K562 (cell line): ENCODE data around the gene PCCA.

Experiments
- BRCA1 ChIP-seq, 2 experiments: fragments of 450-650 bp in 1 of 2; sonication (generic) in 1 of 2; formaldehyde crosslinking in 1 of 2; IDR thresholded peaks; 2 replicates each; pipeline versions ENCODE4 v1.5.0 to v1.6.1; 2017 to 2020; ENCODE audit warnings: mild to moderate bottlenecking in 1 of 2, missing genetic modification reagents in 1 of 2
- CTCF ChIP-seq, 3 experiments: IDR thresholded peaks in 2 of 3; conservative IDR thresholded peaks in 1 of 3; 2 replicates each; pipeline ENCODE4 v1.5.1; 2011 to 2012; ENCODE audit warnings: low read length in 3 of 3, mild to moderate bottlenecking in 3 of 3, control low read depth in 2 of 3, improper control_type of control experiment in 1 of 3, inconsistent platforms in 1 of 3, low read depth in 1 of 3, mixed read lengths in 1 of 3, moderate library complexity in 1 of 3; ENCODE audit not compliant: insufficient read depth in 2 of 3
- EGR1 ChIP-seq: fragments of 450-650 bp; conservative IDR thresholded peaks from 2 replicates; pipeline ENCODE4 v1.6.1; 2017; ENCODE audit warnings: mild to moderate bottlenecking
- POLR2AphosphoS5 ChIP-seq: IDR thresholded peaks from 2 replicates; pipeline ENCODE4 v1.6.1; 2011; ENCODE audit warnings: mild to moderate bottlenecking, low read depth, low read length, moderate library complexity; ENCODE audit not compliant: control insufficient read depth, insufficient read depth
- RNF2 ChIP-seq: sonication (generic); IDR thresholded peaks from 2 replicates; pipeline ENCODE4 v1.6.1; 2016
- TAF15 ChIP-seq: fragments of 200-400 bp; formaldehyde crosslinking; IDR thresholded peaks from 2 replicates; pipeline ENCODE4 v1.6.1; 2017; ENCODE audit warnings: mild to moderate bottlenecking, low read depth, low read length, moderate library complexity
- USF2 ChIP-seq: sonication (generic); formaldehyde crosslinking; IDR thresholded peaks from 2 replicates; pipeline ENCODE4 v1.5.0; 2020; ENCODE audit warnings: missing genetic modification reagents
- ZKSCAN1 ChIP-seq: fragments of 150-350 bp; IDR thresholded peaks from 2 replicates; pipeline ENCODE4 v1.6.1; 2016; ENCODE audit warnings: low read depth, low read length
- ZNF444 ChIP-seq: fragments of 250-450 bp; sonication (Bioruptor Pico); IDR thresholded peaks from 2 replicates; pipeline ENCODE4 v1.4.0; 2020; ENCODE audit warnings: mild to moderate bottlenecking, moderate library complexity
- TF ChIP-seq, protein P1 (sequence below), 2 experiments: fragments of 150-350 bp in 1 of 2; IDR thresholded peaks; 2 replicates each; pipeline ENCODE4 v1.6.1; 2012 to 2016; ENCODE audit warnings: low read depth in 2 of 2, low read length in 2 of 2, mild to moderate bottlenecking in 1 of 2, moderate library complexity in 1 of 2
- TF ChIP-seq, protein P2 (sequence below), 2 experiments: fragments of 450-650 bp in 1 of 2; sonication (generic) in 1 of 2; formaldehyde crosslinking; conservative IDR thresholded peaks; 2 replicates each; pipeline versions ENCODE4 v1.4.0 to v1.8.1; 2020 to 2022; ENCODE audit warnings: mild to moderate bottlenecking in 1 of 2, missing genetic modification reagents in 1 of 2

DNA sequence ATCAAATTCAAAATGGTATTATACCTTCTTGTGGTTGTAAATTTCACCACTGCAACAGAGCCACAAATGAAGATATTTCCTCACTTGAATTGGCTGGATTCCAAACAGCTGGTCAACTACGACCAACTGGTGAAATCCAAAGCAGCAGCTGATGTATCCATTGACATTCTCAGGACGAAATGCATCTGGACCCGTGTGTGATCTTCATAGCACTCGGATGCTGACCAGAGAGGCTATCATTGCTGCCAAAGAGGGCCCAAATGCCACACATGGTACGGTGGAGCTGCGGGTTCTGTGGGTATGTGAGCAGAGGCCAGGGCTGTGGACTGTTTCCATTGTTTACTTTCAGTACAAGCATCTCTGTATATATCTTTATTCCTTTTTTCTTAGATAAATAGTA lies 25.6 kb upstream of the PCCA start:
- TF ChIP-seq EGR1 (no peak), BRCA1 (IDR thresholded peaks at IDR 0.05) (no peak), BRCA1 (CRISPR knock-in tag; IDR thresholded peaks at IDR 0.05) (no peak), USF2 (CRISPR knock-in tag) (no peak), ZKSCAN1 (no peak), TAF15 (no peak), RNF2 (no peak), CTCF (IDR thresholded peaks at IDR 0.05 in 2 of 3, conservative IDR thresholded peaks at IDR 0.05 in 1 of 3; ENCODE audit: insufficient read depth in 2 of 3, low read depth in 1 of 3, low read length in 3 of 3) (no peak), POLR2AphosphoS5 (no peak), ZNF444 (no peak)
- TF ChIP-seq, protein P1, sequence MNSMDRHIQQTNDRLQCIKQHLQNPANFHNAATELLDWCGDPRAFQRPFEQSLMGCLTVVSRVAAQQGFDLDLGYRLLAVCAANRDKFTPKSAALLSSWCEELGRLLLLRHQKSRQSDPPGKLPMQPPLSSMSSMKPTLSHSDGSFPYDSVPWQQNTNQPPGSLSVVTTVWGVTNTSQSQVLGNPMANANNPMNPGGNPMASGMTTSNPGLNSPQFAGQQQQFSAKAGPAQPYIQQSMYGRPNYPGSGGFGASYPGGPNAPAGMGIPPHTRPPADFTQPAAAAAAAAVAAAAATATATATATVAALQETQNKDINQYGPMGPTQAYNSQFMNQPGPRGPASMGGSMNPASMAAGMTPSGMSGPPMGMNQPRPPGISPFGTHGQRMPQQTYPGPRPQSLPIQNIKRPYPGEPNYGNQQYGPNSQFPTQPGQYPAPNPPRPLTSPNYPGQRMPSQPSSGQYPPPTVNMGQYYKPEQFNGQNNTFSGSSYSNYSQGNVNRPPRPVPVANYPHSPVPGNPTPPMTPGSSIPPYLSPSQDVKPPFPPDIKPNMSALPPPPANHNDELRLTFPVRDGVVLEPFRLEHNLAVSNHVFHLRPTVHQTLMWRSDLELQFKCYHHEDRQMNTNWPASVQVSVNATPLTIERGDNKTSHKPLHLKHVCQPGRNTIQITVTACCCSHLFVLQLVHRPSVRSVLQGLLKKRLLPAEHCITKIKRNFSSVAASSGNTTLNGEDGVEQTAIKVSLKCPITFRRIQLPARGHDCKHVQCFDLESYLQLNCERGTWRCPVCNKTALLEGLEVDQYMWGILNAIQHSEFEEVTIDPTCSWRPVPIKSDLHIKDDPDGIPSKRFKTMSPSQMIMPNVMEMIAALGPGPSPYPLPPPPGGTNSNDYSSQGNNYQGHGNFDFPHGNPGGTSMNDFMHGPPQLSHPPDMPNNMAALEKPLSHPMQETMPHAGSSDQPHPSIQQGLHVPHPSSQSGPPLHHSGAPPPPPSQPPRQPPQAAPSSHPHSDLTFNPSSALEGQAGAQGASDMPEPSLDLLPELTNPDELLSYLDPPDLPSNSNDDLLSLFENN (IDR thresholded peaks at IDR 0.05; ENCODE audit: low read depth in 2 of 2, low read length in 2 of 2) = no peak
- TF ChIP-seq, protein P2, sequence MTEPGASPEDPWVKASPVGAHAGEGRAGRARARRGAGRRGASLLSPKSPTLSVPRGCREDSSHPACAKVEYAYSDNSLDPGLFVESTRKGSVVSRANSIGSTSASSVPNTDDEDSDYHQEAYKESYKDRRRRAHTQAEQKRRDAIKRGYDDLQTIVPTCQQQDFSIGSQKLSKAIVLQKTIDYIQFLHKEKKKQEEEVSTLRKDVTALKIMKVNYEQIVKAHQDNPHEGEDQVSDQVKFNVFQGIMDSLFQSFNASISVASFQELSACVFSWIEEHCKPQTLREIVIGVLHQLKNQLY (CRISPR knock-in tag; conservative IDR thresholded peaks at IDR 0.05) = no peak
